ENCODE measurements around the gene EHD4. TPM values are rescaled to one million over a fixed set of nuclear protein-coding genes. Genes with fewer than 3 reads are reported as not detected.

EHD4 gene
- total RNA-seq, 1 donor from 2014 or later: 17.2 TPM

DNA sequence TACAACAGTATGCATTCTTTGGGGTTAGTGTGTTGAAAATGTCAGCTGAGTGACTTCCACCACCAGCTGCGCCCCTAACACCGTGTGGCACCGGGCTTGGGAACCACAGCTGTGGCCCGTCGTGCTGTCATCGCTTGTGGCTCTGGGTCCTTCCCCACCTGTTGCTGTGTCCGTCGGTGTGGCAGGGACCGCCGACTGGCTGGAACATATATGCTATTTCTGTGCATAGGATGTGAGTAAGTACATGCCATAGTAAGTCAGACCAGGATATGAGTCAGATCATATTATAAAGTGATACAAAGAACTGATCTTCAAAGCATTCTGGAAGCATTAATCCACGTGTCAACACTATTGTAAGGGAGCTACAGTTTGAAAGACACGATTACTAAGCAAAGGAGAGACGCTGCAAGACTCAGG lies 31.9 kb downstream of the EHD4 start:
- DNase-seq (ENCODE audit: low spot score, unreplicated experiment): no peak
- H3K27ac Mint-ChIP-seq: no peak overlapping the region
- no peak for TF ChIP-seq CTCF (IDR thresholded peaks at IDR 0.05; ENCODE audit: unreplicated experiment)
- peaks cover 9% of the 10 kb centered on the region for H3K4me1 Mint-ChIP-seq (ENCODE audit: low read depth)
- no peak overlapping the region for H3K4me3 Mint-ChIP-seq (ENCODE audit: low read depth)
- H3K36me3 Mint-ChIP-seq (ENCODE audit: insufficient read depth): peaks cover 17% of the 10 kb centered on the region
- no peaks in the 10 kb centered on the region for H3K27me3 Mint-ChIP-seq
- no peaks in the 10 kb centered on the region for H3K9me3 Mint-ChIP-seq (ENCODE audit: low read depth)

DNA sequence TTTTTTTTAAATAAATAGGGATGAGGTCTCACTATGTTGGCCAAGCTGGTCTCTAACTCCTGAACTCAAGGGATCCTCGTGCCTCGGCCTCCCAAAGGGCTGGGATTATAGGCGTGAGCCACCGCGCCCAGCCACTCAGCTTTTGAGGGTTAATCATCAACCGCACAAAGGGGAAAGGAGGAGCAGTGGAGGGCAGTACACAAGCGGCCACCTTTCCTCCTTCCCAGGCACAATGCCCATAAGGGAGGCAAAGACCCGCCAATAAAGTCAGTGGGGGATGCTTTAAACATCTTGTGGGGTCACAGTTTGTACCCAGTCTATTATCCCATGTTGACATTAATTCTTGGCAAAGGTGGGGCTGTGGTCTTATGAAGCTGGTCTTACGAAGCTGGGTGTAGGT lies 32.4 kb downstream of the EHD4 start:
- Mint-ChIP-seq H3K9me3 (ENCODE audit: low read depth) (no peaks in the 10 kb centered on the region), H3K4me1 (ENCODE audit: low read depth) (peaks cover 8% of the 10 kb centered on the region), H3K36me3 (ENCODE audit: insufficient read depth) (peaks cover 14% of the 10 kb centered on the region), H3K27ac (no peak overlapping the region), H3K27me3 (no peaks in the 10 kb centered on the region), H3K4me3 (ENCODE audit: low read depth) (no peak overlapping the region)
- DNase-seq (ENCODE audit: low spot score, unreplicated experiment): no peak
- TF ChIP-seq CTCF (IDR thresholded peaks at IDR 0.05; ENCODE audit: unreplicated experiment): no peak

DNA sequence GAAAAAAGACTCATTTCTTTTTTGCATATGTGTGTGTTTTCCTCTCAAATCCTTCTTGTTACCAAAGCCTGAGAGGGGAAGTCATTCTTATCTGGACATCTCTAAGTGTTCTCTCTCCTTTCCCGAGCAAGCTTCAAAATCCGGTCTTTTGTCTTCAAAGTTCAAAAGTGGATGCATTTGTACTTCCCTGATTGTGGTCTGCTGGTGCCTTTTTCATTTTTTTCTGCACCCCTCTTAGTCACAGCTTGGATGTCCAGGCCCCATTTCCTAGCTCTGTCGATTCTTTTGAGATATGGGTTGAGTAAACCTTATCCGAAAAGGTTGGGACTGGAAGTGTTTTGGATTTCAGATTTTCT lies 34.8 kb downstream of the EHD4 start:
- H3K4me1 Mint-ChIP-seq (ENCODE audit: low read depth): peaks cover 14% of the 10 kb centered on the region
- peaks cover 13% of the 10 kb centered on the region for H3K36me3 Mint-ChIP-seq (ENCODE audit: insufficient read depth)
- H3K27ac Mint-ChIP-seq: no peak overlapping the region
- DNase-seq (ENCODE audit: low spot score, unreplicated experiment): no peak
- no peak overlapping the region for H3K4me3 Mint-ChIP-seq (ENCODE audit: low read depth)
- no peaks in the 10 kb centered on the region for H3K9me3 Mint-ChIP-seq (ENCODE audit: low read depth)
- no peak for TF ChIP-seq CTCF (IDR thresholded peaks at IDR 0.05; ENCODE audit: unreplicated experiment)
- H3K27me3 Mint-ChIP-seq: no peaks in the 10 kb centered on the region

GRCh38 chr15:41936649-41937567 lies 35.4 kb downstream of the EHD4 start:
- no peaks in the 10 kb centered on the region for H3K27me3 Mint-ChIP-seq
- no peak for DNase-seq (ENCODE audit: low spot score, unreplicated experiment)
- no peaks in the 10 kb centered on the region for H3K9me3 Mint-ChIP-seq (ENCODE audit: low read depth)
- H3K4me3 Mint-ChIP-seq (ENCODE audit: low read depth): no peak overlapping the region
- no peak overlapping the region for H3K27ac Mint-ChIP-seq
- H3K4me1 Mint-ChIP-seq (ENCODE audit: low read depth): peaks cover 16% of the 10 kb centered on the region
- TF ChIP-seq CTCF (IDR thresholded peaks at IDR 0.05; ENCODE audit: unreplicated experiment): no peak
- H3K36me3 Mint-ChIP-seq (ENCODE audit: insufficient read depth): peaks cover 12% of the 10 kb centered on the region

DNA sequence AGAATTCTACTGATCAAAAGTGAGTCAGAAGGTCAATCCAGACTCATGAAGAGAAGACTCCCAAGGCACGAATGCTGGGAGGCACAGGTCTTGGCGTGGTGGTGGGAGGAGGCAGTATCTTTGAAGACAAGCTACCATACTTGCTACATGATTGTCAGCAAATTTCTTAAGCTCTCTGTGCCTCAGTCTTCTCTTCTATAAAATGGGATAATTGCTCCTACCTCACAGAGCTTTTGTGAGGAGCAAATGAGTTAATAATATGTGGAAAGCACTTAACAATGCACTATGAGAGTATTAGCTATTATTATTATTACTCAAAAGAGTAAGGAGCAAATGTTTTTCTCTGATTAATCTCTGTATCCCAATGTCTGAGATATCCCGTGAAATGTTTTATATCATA lies 36.2 kb downstream of the EHD4 start:
- DNase-seq (ENCODE audit: low spot score, unreplicated experiment): no peak
- TF ChIP-seq CTCF (IDR thresholded peaks at IDR 0.05; ENCODE audit: unreplicated experiment): no peak
- Mint-ChIP-seq H3K9me3 (ENCODE audit: low read depth) (no peaks in the 10 kb centered on the region), H3K27me3 (no peaks in the 10 kb centered on the region), H3K27ac (no peak overlapping the region), H3K4me3 (ENCODE audit: low read depth) (no peak overlapping the region), H3K36me3 (ENCODE audit: insufficient read depth) (peaks cover 12% of the 10 kb centered on the region), H3K4me1 (ENCODE audit: low read depth) (peaks cover 16% of the 10 kb centered on the region)

Data from progenitor cell of endocrine pancreas (in vitro differentiated cells).